SU-DHL-6 (cell line): Measurements from ENCODE around the gene CDC42BPA.

ENCODE experiments used
- H2AFZ ChIP-seq: fragments of 200-600 bp; sonication (generic); 2 replicates; pipeline ENCODE4 v1.6.1; 2014; ENCODE audit warnings: low read depth, mild to moderate bottlenecking, moderate library complexity, mixed read lengths, antibody characterized with exemption, low read length; ENCODE audit not compliant: severe bottlenecking
- H3F3A ChIP-seq: fragments of 200-600 bp; shearing (Covaris generic); 2 replicates; pipeline ENCODE4 v1.6.0; 2016; ENCODE audit warnings: antibody characterized with exemption, mild to moderate bottlenecking; ENCODE audit not compliant: insufficient read depth
- H3K27ac ChIP-seq: fragments of 200-600 bp; sonication (generic); 2 replicates; pipeline ENCODE4 v1.5.1; 2016; ENCODE audit warnings: low read depth, mild to moderate bottlenecking, low read length, moderate library complexity, mixed read lengths
- H3K27me3 ChIP-seq: fragments of 200-600 bp; sonication (generic), shearing (Covaris generic); 2 replicates; pipeline ENCODE4 v1.6.0; 2014; ENCODE audit warnings: mild to moderate bottlenecking, low read length
- H3K36me3 ChIP-seq: fragments of 200-600 bp; sonication (generic); 2 replicates; pipeline ENCODE4 v1.6.1; 2014; ENCODE audit warnings: mild to moderate bottlenecking, low read length, mixed read lengths
- H3K4me2 ChIP-seq: fragments of 300-600, 200-600 bp; shearing (Covaris generic), sonication (generic); 2 replicates; pipeline ENCODE4 v1.6.0; 2014; ENCODE audit warnings: low read length, low read depth, mild to moderate bottlenecking; ENCODE audit not compliant: poor library complexity, severe bottlenecking
- H3K4me3 ChIP-seq: fragments of 200-600 bp; sonication (generic); 2 replicates; pipeline ENCODE4 v1.5.1; 2014; ENCODE audit warnings: antibody characterized with exemption, low read length, mild to moderate bottlenecking, mixed read lengths; ENCODE audit not compliant: insufficient read depth, poor library complexity, severe bottlenecking
- H3K79me2 ChIP-seq: fragments of 200-600 bp; sonication (generic); 2 replicates; pipeline ENCODE4 v1.6.1; 2014; ENCODE audit warnings: mild to moderate bottlenecking, low read length, moderate library complexity; ENCODE audit not compliant: insufficient read depth
- H3K9ac ChIP-seq: fragments of 200-600 bp; sonication (generic); 2 replicates; pipeline ENCODE4 v1.7.0; 2014; ENCODE audit warnings: mild to moderate bottlenecking, low read length
- H3K9me2 ChIP-seq: fragments of 200-600 bp; sonication (generic); replicated peaks from 2 replicates; pipeline ENCODE4 v1.6.1; 2014; ENCODE audit warnings: low read length; ENCODE audit not compliant: insufficient read depth
- H3K9me3 ChIP-seq: fragments of 200-600 bp; sonication (generic); 2 replicates; pipeline ENCODE4 v1.6.1; 2014; ENCODE audit warnings: low read length, mixed read lengths; ENCODE audit not compliant: insufficient read depth
- H4K20me1 ChIP-seq: fragments of 200-600 bp; sonication (generic); 2 replicates; pipeline ENCODE4 v1.6.1; 2014; ENCODE audit warnings: low read depth, mild to moderate bottlenecking, antibody characterized with exemption, low read length, moderate library complexity, mixed read lengths
- EZH2phosphoT487 ChIP-seq: fragments of 200-600 bp; sonication (generic), shearing (Covaris generic); conservative IDR thresholded peaks from 2 replicates; pipeline ENCODE4 v1.6.1; 2018; ENCODE audit warnings: mild to moderate bottlenecking, antibody characterized with exemption, low read length, moderate library complexity, mixed read lengths
- TF ChIP-seq, protein P1 (sequence below): fragments of 200-600 bp; sonication (generic); IDR thresholded peaks from one replicate; pipeline ENCODE4 v1.5.1; 2017; ENCODE audit warnings: antibody characterized with exemption, mild to moderate bottlenecking, low read length, moderate library complexity; ENCODE audit not compliant: insufficient read depth, poor library complexity, severe bottlenecking

Gene CDC42BPA

GRCh38 chr1:227299241-227299627 is 19.1 kb downstream of the CDC42BPA start:
- H2AFZ ChIP-seq: no peak overlapping the region
- H3K9me2 ChIP-seq: no peaks in the 10 kb centered on the region
- H3K79me2 ChIP-seq: no peaks in the 10 kb centered on the region
- H3F3A ChIP-seq: no peaks in the 10 kb centered on the region
- H3K9ac ChIP-seq: no peak overlapping the region
- no peak overlapping the region for H3K4me3 ChIP-seq
- no peaks in the 10 kb centered on the region for H3K27me3 ChIP-seq
- no peak overlapping the region for H3K27ac ChIP-seq
- H3K9me3 ChIP-seq: no peaks in the 10 kb centered on the region; the same call in 1 of the 2 replicates
- TF ChIP-seq, protein P1, sequence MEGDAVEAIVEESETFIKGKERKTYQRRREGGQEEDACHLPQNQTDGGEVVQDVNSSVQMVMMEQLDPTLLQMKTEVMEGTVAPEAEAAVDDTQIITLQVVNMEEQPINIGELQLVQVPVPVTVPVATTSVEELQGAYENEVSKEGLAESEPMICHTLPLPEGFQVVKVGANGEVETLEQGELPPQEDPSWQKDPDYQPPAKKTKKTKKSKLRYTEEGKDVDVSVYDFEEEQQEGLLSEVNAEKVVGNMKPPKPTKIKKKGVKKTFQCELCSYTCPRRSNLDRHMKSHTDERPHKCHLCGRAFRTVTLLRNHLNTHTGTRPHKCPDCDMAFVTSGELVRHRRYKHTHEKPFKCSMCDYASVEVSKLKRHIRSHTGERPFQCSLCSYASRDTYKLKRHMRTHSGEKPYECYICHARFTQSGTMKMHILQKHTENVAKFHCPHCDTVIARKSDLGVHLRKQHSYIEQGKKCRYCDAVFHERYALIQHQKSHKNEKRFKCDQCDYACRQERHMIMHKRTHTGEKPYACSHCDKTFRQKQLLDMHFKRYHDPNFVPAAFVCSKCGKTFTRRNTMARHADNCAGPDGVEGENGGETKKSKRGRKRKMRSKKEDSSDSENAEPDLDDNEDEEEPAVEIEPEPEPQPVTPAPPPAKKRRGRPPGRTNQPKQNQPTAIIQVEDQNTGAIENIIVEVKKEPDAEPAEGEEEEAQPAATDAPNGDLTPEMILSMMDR: no peak
- TF ChIP-seq EZH2phosphoT487: no peak
- H4K20me1 ChIP-seq: no peaks in the 10 kb centered on the region
- H3K36me3 ChIP-seq: no peaks in the 10 kb centered on the region
- no peak overlapping the region for H3K4me2 ChIP-seq

- H3K9ac ChIP-seq: no peak overlapping the region
- no peak overlapping the region for H2AFZ ChIP-seq
- no peak overlapping the region for H3K4me3 ChIP-seq
- H3K9me2 ChIP-seq: no peaks in the 10 kb centered on the region
- H3F3A ChIP-seq: no peaks in the 10 kb centered on the region
- no peak for TF ChIP-seq EZH2phosphoT487
- TF ChIP-seq, protein P1: no peak
- no peaks in the 10 kb centered on the region for H3K79me2 ChIP-seq
- H4K20me1 ChIP-seq: no peaks in the 10 kb centered on the region
- H3K27me3 ChIP-seq: no peaks in the 10 kb centered on the region
- no peaks in the 10 kb centered on the region for H3K36me3 ChIP-seq
- H3K27ac ChIP-seq: no peak overlapping the region
- no peaks in the 10 kb centered on the region; the same call in 1 of the 2 replicates for H3K9me3 ChIP-seq
- no peak overlapping the region for H3K4me2 ChIP-seq
These were observed 19.6 kb downstream of the CDC42BPA start for GRCh38 chr1:227298512-227299240.

DNA sequence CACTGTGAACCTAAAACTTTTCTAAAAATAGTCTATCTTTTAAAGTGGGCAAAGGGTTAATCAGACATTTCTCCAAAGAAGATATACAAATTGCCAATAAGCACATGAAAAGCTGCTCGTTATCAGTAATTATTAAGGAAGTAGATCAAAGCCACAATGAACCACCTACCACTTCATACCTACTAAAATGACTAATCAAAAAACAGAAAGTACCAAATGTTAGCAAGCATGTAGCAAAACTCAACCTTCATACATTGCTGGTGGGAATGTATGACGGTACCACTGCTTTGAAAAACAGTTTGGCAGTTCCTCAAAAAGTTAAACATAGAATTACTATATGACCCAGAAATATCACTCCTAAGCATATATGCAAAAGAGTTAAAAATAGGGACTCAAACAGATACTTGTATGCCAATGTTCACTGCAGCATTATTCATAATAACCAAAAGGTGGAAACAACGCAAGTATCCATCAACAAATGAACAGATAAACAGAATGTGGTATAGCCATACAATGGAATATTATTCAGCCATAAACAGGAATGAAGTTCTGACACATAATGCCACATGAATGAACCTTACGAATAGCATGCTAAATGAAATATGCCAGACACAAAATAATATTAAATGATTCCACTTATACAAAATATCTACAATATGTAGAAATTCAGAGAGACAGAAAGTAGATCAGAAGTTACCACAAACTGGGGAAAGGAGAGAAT is 21.1 kb downstream of the CDC42BPA start:
- Histone ChIP-seq H3K9me2 (no peaks in the 10 kb centered on the region), H3K27me3 (no peaks in the 10 kb centered on the region), H3K4me3 (no peak overlapping the region), H3K79me2 (no peaks in the 10 kb centered on the region), H3K9ac (no peak overlapping the region), H2AFZ (no peak overlapping the region), H3K4me2 (no peak overlapping the region), H3K36me3 (no peaks in the 10 kb centered on the region), H3F3A (no peaks in the 10 kb centered on the region), H3K27ac (no peak overlapping the region), H4K20me1 (no peaks in the 10 kb centered on the region), H3K9me3 (no peaks in the 10 kb centered on the region; the same call in 1 of the 2 replicates)
- TF ChIP-seq EZH2phosphoT487: no peak
- TF ChIP-seq, protein P1: no peak
